GM23338 (cell line): ENCODE results near the gene KRT7. TPM values are rescaled to one million over a fixed set of nuclear protein-coding genes. Genes with fewer than 3 reads are reported as not detected.

Source experiments
- ATAC-seq: fragments of 200-7000 bp; cut with Tn5 transposase; 3 replicates; pipeline ENCODE4 v1.9.1; 2020
- DNase-seq: peaks from one replicate; pipeline ENCODE4 v3.0.0-alpha.2; 2015; ENCODE audit warnings: low spot score
- H2AFZ ChIP-seq: fragments of 200-600 bp; sonication (generic); 2 replicates; pipeline ENCODE4 v1.8.0; 2016; ENCODE audit warnings: antibody characterized with exemption, mild to moderate bottlenecking, moderate library complexity
- H3F3A ChIP-seq: fragments of 200-600 bp; sonication (generic); replicated peaks from 2 replicates; pipeline ENCODE4 v1.8.0; 2017; ENCODE audit warnings: antibody characterized with exemption, mixed run types, low read depth
- H3K27ac ChIP-seq: fragments of 200-600 bp; sonication (generic); 2 replicates; pipeline ENCODE4 v1.6.1; 2016; ENCODE audit warnings: low read depth
- H3K27me3 ChIP-seq: fragments of 200-600 bp; sonication (generic); 2 replicates; pipeline ENCODE4 v1.8.0; 2016; ENCODE audit warnings: mild to moderate bottlenecking, mixed run types, moderate library complexity; ENCODE audit not compliant: insufficient read depth
- H3K36me3 ChIP-seq: fragments of 200-600 bp; sonication (generic); 2 replicates; pipeline ENCODE4 v1.8.0; 2016; ENCODE audit warnings: mild to moderate bottlenecking; ENCODE audit not compliant: insufficient read depth
- H3K4me1 ChIP-seq: fragments of 200-600 bp; sonication (generic); 2 replicates; pipeline ENCODE4 v1.8.0; 2016; ENCODE audit warnings: mild to moderate bottlenecking, moderate library complexity; ENCODE audit not compliant: insufficient read depth
- H3K4me2 ChIP-seq: fragments of 200-600 bp; sonication (generic); 2 replicates; pipeline ENCODE4 v1.7.1; 2017; ENCODE audit warnings: mixed run types
- H3K4me3 ChIP-seq: fragments of 200-600 bp; sonication (generic); 2 replicates; pipeline ENCODE4 v1.6.1; 2016; ENCODE audit warnings: mixed run types
- H3K79me2 ChIP-seq: fragments of 200-600 bp; sonication (generic); replicated peaks from 2 replicates; pipeline ENCODE4 v1.8.0; 2017; ENCODE audit warnings: mild to moderate bottlenecking; ENCODE audit not compliant: insufficient read depth
- H3K9me2 ChIP-seq: fragments of 200-600 bp; sonication (generic); 2 replicates; pipeline ENCODE4 v1.8.0; 2017; ENCODE audit not compliant: insufficient read depth
- H4K20me1 ChIP-seq: fragments of 200-600 bp; sonication (generic); replicated peaks from 2 replicates; pipeline ENCODE4 v1.8.0; 2017; ENCODE audit warnings: mild to moderate bottlenecking; ENCODE audit not compliant: insufficient read depth
- H3K27ac Mint-ChIP-seq: 2 replicates; pipeline ENCODE4 v1.8.0; 2020; ENCODE audit warnings: inconsistent platforms, mild to moderate bottlenecking, moderate library complexity, mixed read lengths
- H3K27me3 Mint-ChIP-seq: 3 replicates; pipeline ENCODE4 v1.8.0; 2022; ENCODE audit warnings: low read depth, mild to moderate bottlenecking, moderate library complexity, mixed read lengths, inconsistent platforms; ENCODE audit not compliant: insufficient read depth, poor library complexity
- H3K36me3 Mint-ChIP-seq: 3 replicates; pipeline ENCODE4 v1.8.0; 2021; ENCODE audit warnings: low read depth, mild to moderate bottlenecking, inconsistent platforms, moderate library complexity, mixed read lengths
- H3K4me1 Mint-ChIP-seq: 3 replicates; pipeline ENCODE4 v1.8.0; 2020; ENCODE audit warnings: mild to moderate bottlenecking, inconsistent platforms, mixed read lengths
- H3K4me3 Mint-ChIP-seq: 3 replicates; pipeline ENCODE4 v1.8.0; 2021; ENCODE audit warnings: moderate library complexity, mild to moderate bottlenecking, inconsistent platforms, mixed read lengths
- H3K9me3 Mint-ChIP-seq: 3 replicates; pipeline ENCODE4 v1.8.0; 2020; ENCODE audit warnings: moderate library complexity, mild to moderate bottlenecking, inconsistent platforms, mixed read lengths
- CREB1 ChIP-seq: fragments of 250-450 bp; sonication (Bioruptor Pico); IDR thresholded peaks from 2 replicates; pipeline ENCODE4 v1.5.0; 2020; ENCODE audit warnings: low read depth, mild to moderate bottlenecking, moderate library complexity
- ETS1 ChIP-seq: IDR thresholded peaks from 2 replicates; pipeline ENCODE4 v1.6.1; 2016; ENCODE audit warnings: antibody characterized with exemption
- EZH2 ChIP-seq: fragments of 200-600 bp; sonication (generic); IDR thresholded peaks from one replicate; pipeline ENCODE4 v1.8.0; 2017; ENCODE audit warnings: antibody characterized with exemption, mild to moderate bottlenecking, low read depth; ENCODE audit not compliant: unreplicated experiment
- EZH2phosphoT487 ChIP-seq: fragments of 200-600 bp; sonication (generic); IDR thresholded peaks from one replicate; pipeline ENCODE4 v1.8.1; 2018; ENCODE audit warnings: antibody characterized with exemption; ENCODE audit not compliant: unreplicated experiment
- JUNB ChIP-seq: IDR thresholded peaks from one replicate; pipeline ENCODE4 v1.6.1; 2016; ENCODE audit warnings: antibody characterized with exemption; ENCODE audit not compliant: unreplicated experiment
- NANOG ChIP-seq: IDR thresholded peaks from 2 replicates; pipeline ENCODE4 v1.6.1; 2016; ENCODE audit warnings: antibody characterized with exemption, borderline replicate concordance
- STAT1 ChIP-seq: IDR thresholded peaks from one replicate; pipeline ENCODE4 v1.6.1; 2016; ENCODE audit warnings: antibody characterized with exemption; ENCODE audit not compliant: unreplicated experiment
- ZNF114 ChIP-seq: fragments of 250-450 bp; sonication (Bioruptor Pico); IDR thresholded peaks from 2 replicates; pipeline ENCODE4 v1.5.0; 2020; ENCODE audit warnings: mild to moderate bottlenecking, moderate library complexity
- ZNF331 ChIP-seq: fragments of 250-450 bp; sonication (Bioruptor Pico); IDR thresholded peaks from 2 replicates; pipeline ENCODE4 v1.5.0; 2020; ENCODE audit warnings: low read depth, mild to moderate bottlenecking, moderate library complexity
- polyA plus RNA-seq: library from polyadenylated mRNA; unstranded; fragments of >200 nt; fragmentation: Nextera tagmentation; extraction: Ambion mirVana; gene quantifications from 2 replicates; pipeline ENCODE4 v1.2.1, GENCODE V29; 2016
- total RNA-seq: library from RNA; depleted of rRNA; stranded (reverse); fragments of >200 nt; shearing (Covaris generic); gene quantifications from 2 replicates; pipeline ENCODE4 v1.2.3, GENCODE V29; 2014
- TF ChIP-seq, protein P1 (sequence below), 2 experiments: fragments of 200-600 bp in 1 of 2; sonication (generic) in 1 of 2; conservative IDR thresholded peaks; 2 replicates each; pipeline versions ENCODE4 v1.5.1 to v1.6.1; 2016 to 2017; ENCODE audit warnings: antibody characterized with exemption in 2 of 2, low read depth in 2 of 2, mild to moderate bottlenecking in 2 of 2, moderate library complexity in 1 of 2
- TF ChIP-seq, protein P2 (sequence below): IDR thresholded peaks from one replicate; pipeline ENCODE4 v1.6.1; 2018; ENCODE audit warnings: antibody characterized with exemption; ENCODE audit not compliant: unreplicated experiment
- TF ChIP-seq, protein P3 (sequence below): fragments of 250-450 bp; sonication (Bioruptor Pico); IDR thresholded peaks from 2 replicates; pipeline ENCODE4 v1.5.0; 2020; ENCODE audit warnings: mild to moderate bottlenecking, moderate library complexity

Gene KRT7
- total and polyA plus RNA-seq, 2 experiments from 2014 or later: 6.5 to 9.4 TPM

GRCh38 chr12:52296572-52297215, 63.7 kb downstream of the KRT7 start:
- no peak for DNase-seq
- TF ChIP-seq JUNB (no peak), CREB1 (CRISPR knock-in tag) (no peak), EZH2 (no peak), EZH2phosphoT487 (no peak), ETS1 (no peak), STAT1 (no peak), NANOG (no peak), ZNF331 (CRISPR knock-in tag) (no peak), ZNF114 (no peak)
- TF ChIP-seq, protein P1, sequence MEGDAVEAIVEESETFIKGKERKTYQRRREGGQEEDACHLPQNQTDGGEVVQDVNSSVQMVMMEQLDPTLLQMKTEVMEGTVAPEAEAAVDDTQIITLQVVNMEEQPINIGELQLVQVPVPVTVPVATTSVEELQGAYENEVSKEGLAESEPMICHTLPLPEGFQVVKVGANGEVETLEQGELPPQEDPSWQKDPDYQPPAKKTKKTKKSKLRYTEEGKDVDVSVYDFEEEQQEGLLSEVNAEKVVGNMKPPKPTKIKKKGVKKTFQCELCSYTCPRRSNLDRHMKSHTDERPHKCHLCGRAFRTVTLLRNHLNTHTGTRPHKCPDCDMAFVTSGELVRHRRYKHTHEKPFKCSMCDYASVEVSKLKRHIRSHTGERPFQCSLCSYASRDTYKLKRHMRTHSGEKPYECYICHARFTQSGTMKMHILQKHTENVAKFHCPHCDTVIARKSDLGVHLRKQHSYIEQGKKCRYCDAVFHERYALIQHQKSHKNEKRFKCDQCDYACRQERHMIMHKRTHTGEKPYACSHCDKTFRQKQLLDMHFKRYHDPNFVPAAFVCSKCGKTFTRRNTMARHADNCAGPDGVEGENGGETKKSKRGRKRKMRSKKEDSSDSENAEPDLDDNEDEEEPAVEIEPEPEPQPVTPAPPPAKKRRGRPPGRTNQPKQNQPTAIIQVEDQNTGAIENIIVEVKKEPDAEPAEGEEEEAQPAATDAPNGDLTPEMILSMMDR (conservative IDR thresholded peaks at IDR 0.05; ENCODE audit: low read depth in 2 of 2): no peak
- TF ChIP-seq, protein P2, sequence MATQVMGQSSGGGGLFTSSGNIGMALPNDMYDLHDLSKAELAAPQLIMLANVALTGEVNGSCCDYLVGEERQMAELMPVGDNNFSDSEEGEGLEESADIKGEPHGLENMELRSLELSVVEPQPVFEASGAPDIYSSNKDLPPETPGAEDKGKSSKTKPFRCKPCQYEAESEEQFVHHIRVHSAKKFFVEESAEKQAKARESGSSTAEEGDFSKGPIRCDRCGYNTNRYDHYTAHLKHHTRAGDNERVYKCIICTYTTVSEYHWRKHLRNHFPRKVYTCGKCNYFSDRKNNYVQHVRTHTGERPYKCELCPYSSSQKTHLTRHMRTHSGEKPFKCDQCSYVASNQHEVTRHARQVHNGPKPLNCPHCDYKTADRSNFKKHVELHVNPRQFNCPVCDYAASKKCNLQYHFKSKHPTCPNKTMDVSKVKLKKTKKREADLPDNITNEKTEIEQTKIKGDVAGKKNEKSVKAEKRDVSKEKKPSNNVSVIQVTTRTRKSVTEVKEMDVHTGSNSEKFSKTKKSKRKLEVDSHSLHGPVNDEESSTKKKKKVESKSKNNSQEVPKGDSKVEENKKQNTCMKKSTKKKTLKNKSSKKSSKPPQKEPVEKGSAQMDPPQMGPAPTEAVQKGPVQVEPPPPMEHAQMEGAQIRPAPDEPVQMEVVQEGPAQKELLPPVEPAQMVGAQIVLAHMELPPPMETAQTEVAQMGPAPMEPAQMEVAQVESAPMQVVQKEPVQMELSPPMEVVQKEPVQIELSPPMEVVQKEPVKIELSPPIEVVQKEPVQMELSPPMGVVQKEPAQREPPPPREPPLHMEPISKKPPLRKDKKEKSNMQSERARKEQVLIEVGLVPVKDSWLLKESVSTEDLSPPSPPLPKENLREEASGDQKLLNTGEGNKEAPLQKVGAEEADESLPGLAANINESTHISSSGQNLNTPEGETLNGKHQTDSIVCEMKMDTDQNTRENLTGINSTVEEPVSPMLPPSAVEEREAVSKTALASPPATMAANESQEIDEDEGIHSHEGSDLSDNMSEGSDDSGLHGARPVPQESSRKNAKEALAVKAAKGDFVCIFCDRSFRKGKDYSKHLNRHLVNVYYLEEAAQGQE: no peak
- TF ChIP-seq, protein P3, sequence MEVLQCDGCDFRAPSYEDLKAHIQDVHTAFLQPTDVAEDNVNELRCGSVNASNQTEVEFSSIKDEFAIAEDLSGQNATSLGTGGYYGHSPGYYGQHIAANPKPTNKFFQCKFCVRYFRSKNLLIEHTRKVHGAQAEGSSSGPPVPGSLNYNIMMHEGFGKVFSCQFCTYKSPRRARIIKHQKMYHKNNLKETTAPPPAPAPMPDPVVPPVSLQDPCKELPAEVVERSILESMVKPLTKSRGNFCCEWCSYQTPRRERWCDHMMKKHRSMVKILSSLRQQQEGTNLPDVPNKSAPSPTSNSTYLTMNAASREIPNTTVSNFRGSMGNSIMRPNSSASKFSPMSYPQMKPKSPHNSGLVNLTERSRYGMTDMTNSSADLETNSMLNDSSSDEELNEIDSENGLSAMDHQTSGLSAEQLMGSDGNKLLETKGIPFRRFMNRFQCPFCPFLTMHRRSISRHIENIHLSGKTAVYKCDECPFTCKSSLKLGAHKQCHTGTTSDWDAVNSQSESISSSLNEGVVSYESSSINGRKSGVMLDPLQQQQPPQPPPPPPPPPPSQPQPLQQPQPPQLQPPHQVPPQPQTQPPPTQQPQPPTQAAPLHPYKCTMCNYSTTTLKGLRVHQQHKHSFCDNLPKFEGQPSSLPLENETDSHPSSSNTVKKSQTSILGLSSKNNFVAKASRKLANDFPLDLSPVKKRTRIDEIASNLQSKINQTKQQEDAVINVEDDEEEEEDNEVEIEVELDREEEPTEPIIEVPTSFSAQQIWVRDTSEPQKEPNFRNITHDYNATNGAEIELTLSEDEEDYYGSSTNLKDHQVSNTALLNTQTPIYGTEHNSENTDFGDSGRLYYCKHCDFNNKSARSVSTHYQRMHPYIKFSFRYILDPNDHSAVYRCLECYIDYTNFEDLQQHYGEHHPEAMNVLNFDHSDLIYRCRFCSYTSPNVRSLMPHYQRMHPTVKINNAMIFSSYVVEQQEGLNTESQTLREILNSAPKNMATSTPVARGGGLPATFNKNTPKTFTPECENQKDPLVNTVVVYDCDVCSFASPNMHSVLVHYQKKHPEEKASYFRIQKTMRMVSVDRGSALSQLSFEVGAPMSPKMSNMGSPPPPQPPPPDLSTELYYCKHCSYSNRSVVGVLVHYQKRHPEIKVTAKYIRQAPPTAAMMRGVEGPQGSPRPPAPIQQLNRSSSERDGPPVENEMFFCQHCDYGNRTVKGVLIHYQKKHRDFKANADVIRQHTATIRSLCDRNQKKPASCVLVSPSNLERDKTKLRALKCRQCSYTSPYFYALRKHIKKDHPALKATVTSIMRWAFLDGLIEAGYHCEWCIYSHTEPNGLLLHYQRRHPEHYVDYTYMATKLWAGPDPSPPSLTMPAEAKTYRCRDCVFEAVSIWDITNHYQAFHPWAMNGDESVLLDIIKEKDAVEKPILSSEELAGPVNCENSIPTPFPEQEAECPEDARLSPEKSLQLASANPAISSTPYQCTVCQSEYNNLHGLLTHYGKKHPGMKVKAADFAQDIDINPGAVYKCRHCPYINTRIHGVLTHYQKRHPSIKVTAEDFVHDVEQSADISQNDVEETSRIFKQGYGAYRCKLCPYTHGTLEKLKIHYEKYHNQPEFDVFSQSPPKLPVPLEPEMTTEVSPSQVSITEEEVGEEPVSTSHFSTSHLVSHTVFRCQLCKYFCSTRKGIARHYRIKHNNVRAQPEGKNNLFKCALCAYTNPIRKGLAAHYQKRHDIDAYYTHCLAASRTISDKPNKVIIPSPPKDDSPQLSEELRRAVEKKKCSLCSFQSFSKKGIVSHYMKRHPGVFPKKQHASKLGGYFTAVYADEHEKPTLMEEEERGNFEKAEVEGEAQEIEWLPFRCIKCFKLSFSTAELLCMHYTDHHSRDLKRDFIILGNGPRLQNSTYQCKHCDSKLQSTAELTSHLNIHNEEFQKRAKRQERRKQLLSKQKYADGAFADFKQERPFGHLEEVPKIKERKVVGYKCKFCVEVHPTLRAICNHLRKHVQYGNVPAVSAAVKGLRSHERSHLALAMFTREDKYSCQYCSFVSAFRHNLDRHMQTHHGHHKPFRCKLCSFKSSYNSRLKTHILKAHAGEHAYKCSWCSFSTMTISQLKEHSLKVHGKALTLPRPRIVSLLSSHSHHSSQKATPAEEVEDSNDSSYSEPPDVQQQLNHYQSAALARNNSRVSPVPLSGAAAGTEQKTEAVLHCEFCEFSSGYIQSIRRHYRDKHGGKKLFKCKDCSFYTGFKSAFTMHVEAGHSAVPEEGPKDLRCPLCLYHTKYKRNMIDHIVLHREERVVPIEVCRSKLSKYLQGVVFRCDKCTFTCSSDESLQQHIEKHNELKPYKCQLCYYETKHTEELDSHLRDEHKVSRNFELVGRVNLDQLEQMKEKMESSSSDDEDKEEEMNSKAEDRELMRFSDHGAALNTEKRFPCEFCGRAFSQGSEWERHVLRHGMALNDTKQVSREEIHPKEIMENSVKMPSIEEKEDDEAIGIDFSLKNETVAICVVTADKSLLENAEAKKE (CRISPR knock-in tag): no peak
- H3K27me3 Mint-ChIP-seq: peaks cover 8% of the 10 kb centered on the region

More at GRCh38 chr12:52296572-52297215, 63.7 kb downstream of the KRT7 start:
- Histone ChIP-seq H4K20me1 (no peaks in the 10 kb centered on the region), H3K4me3 (no peak overlapping the region), H3K36me3 (no peaks in the 10 kb centered on the region), H3K4me1 (no peaks in the 10 kb centered on the region), H3K79me2 (no peaks in the 10 kb centered on the region), H3K27me3 (no peaks in the 10 kb centered on the region), H3F3A (no peaks in the 10 kb centered on the region), H3K9me2 (no peaks in the 10 kb centered on the region), H3K4me2 (no peak overlapping the region), H3K27ac (no peak overlapping the region), H2AFZ (no peak overlapping the region)
- no peaks in the 10 kb centered on the region for H3K9me3 Mint-ChIP-seq
- H3K4me1 Mint-ChIP-seq: peaks cover 2% of the 10 kb centered on the region; the same call in 1 of the 3 replicates
- H3K27ac Mint-ChIP-seq: no peak overlapping the region
- ATAC-seq: no peak
- H3K36me3 Mint-ChIP-seq: no peaks in the 10 kb centered on the region
- no peak overlapping the region for H3K4me3 Mint-ChIP-seq
